UCSD-AML1 (cell line): ENCODE data around the gene GRID2.
"Not testable (repeated sequence)": the region's sequence is repeated elsewhere in the genome, so short reads cannot be mapped to it uniquely, and the experiment has no call there.

Experiments used
- DNase-seq: peaks from one replicate; lab custom pipeline; 2025; ENCODE audit not compliant: unreplicated experiment; lab: John Stamatoyannopoulos, UW

The GRID2 gene

GRCh38 chr4:92303621-92304027 lies at the start of gene GRID2:
TSS of gene GRID2 (plus strand) at chr4:92303966.
- no peak for DNase-seq

GRCh38 chr4:92253986-92254671 lies 49.6 kb upstream of the GRID2 start:
- DNase-seq = no peak

GRCh38 chr4:92254767-92255442 lies 48.9 kb upstream of the GRID2 start:
- no peak for DNase-seq

- no peak for DNase-seq
These were observed 47.9 kb upstream of the GRID2 start for GRCh38 chr4:92255920-92256244.

- no peak for DNase-seq
These were observed 45.6 kb upstream of the GRID2 start for GRCh38 chr4:92257931-92258857.

- no peak for DNase-seq
These were observed 42.5 kb upstream of the GRID2 start for GRCh38 chr4:92261256-92261655.

GRCh38 chr4:92262371-92262770 lies 41.4 kb upstream of the GRID2 start:
- DNase-seq = no peak

- DNase-seq = no peak
These were observed 40.8 kb upstream of the GRID2 start for GRCh38 chr4:92263010-92263409.

GRCh38 chr4:92263575-92263974 lies 40.2 kb upstream of the GRID2 start:
- DNase-seq = no peak

GRCh38 chr4:92264163-92264562 lies 39.6 kb upstream of the GRID2 start:
- DNase-seq = no peak

GRCh38 chr4:92265021-92265420 lies 38.7 kb upstream of the GRID2 start:
- DNase-seq = no peak

GRCh38 chr4:92265798-92266197 lies 38.0 kb upstream of the GRID2 start:
- no peak for DNase-seq

GRCh38 chr4:92266521-92266920 lies 37.2 kb upstream of the GRID2 start:
- DNase-seq = no peak

- DNase-seq = no peak
These were observed 35.1 kb upstream of the GRID2 start for GRCh38 chr4:92268642-92269041.

GRCh38 chr4:92270908-92271307 lies 32.9 kb upstream of the GRID2 start:
- DNase-seq = no peak

GRCh38 chr4:92271551-92271950 lies 32.2 kb upstream of the GRID2 start:
- DNase-seq = not testable (repeated sequence)

- DNase-seq = not testable (repeated sequence)
These were observed 26.5 kb upstream of the GRID2 start for GRCh38 chr4:92277057-92277881.

- no peak for DNase-seq
These were observed 24.5 kb upstream of the GRID2 start for GRCh38 chr4:92279296-92279695.

GRCh38 chr4:92299152-92299551 lies 4.6 kb upstream of the GRID2 start:
- DNase-seq = no peak

- DNase-seq = no peak
These were observed 355 bp downstream of the GRID2 start for GRCh38 chr4:92304121-92304520.

GRCh38 chr4:92304606-92305005 lies 840 bp downstream of the GRID2 start:
- no peak for DNase-seq
